HG02623 (cell line): ENCODE data around the gene DUSP10.
A peak's percentile ranks its signal among the peaks of the same experiment; 100 is the strongest.

Experiments
- ATAC-seq: cut with Tn5 transposase; IDR thresholded peaks from one replicate; pipeline ENCODE4 v1.9.1; 2021; ENCODE audit warnings: moderate library complexity; ENCODE audit not compliant: unreplicated experiment

DUSP10 gene

GRCh38 chr1:221715321-221716169, 26.3 kb downstream of the DUSP10 start:
- no peak for ATAC-seq

- ATAC-seq: no peak
Measured at GRCh38 chr1:221714227-221715152, 27.4 kb downstream of the DUSP10 start.

GRCh38 chr1:221712776-221713431, 29.0 kb downstream of the DUSP10 start:
- peak; percentile 53 for ATAC-seq

- ATAC-seq: peak; percentile 43
Measured at GRCh38 chr1:221712198-221712684, 29.6 kb downstream of the DUSP10 start.

- ATAC-seq: no peak
Measured at GRCh38 chr1:221711656-221712055, 30.2 kb downstream of the DUSP10 start.

GRCh38 chr1:221711063-221711577, 30.8 kb downstream of the DUSP10 start:
- no peak for ATAC-seq

GRCh38 chr1:221709854-221710253, 32.0 kb downstream of the DUSP10 start:
- no peak for ATAC-seq

GRCh38 chr1:221708987-221709386, 32.9 kb downstream of the DUSP10 start:
- peak; percentile 30 for ATAC-seq

GRCh38 chr1:221708076-221708571, 33.8 kb downstream of the DUSP10 start:
- ATAC-seq: peak; percentile 63

GRCh38 chr1:221706876-221707582, 34.9 kb downstream of the DUSP10 start:
- no peak for ATAC-seq

- no peak for ATAC-seq
Measured at GRCh38 chr1:221706191-221706590, 35.7 kb downstream of the DUSP10 start.

- no peak for ATAC-seq
Measured at GRCh38 chr1:221704306-221704705, 37.6 kb downstream of the DUSP10 start.

- no peak for ATAC-seq
Measured at GRCh38 chr1:221701570-221702186, 40.2 kb downstream of the DUSP10 start.

- ATAC-seq: no peak
Measured at GRCh38 chr1:221700948-221701347, 40.9 kb downstream of the DUSP10 start.

GRCh38 chr1:221700536-221700935, 41.4 kb downstream of the DUSP10 start:
- ATAC-seq: no peak

GRCh38 chr1:221699978-221700519, 41.8 kb downstream of the DUSP10 start:
- ATAC-seq: no peak

GRCh38 chr1:221699577-221699976, 42.3 kb downstream of the DUSP10 start:
- ATAC-seq: no peak

GRCh38 chr1:221698579-221699349, 43.1 kb downstream of the DUSP10 start:
- no peak for ATAC-seq
